GM06990 (cell line): Measurements from ENCODE around the gene TNPO1.
"Not testable (repeated sequence)": the region's sequence is repeated elsewhere in the genome, so short reads cannot be mapped to it uniquely, and the experiment has no call there.

Source experiments
- DNase-seq: peaks from one replicate; pipeline ENCODE4 v3.0.0-alpha.2; 2011; ENCODE audit not compliant: insufficient read length; ENCODE audit errors: extremely low read depth
- H3K27me3 ChIP-seq: replicated peaks from 2 replicates; pipeline ENCODE4 v1.6.0; 2011; ENCODE audit warnings: low read length; ENCODE audit not compliant: control insufficient read depth, insufficient read depth
- H3K36me3 ChIP-seq: 2 replicates; pipeline ENCODE4 v1.5.1; 2011; ENCODE audit warnings: low read length; ENCODE audit not compliant: control insufficient read depth, insufficient read depth
- H3K4me3 ChIP-seq: replicated peaks from 2 replicates; pipeline ENCODE4 v1.5.1; 2011; ENCODE audit warnings: low read depth, mild to moderate bottlenecking, control low read depth, low read length
- CTCF ChIP-seq: IDR thresholded peaks from 2 replicates; pipeline ENCODE4 v1.5.1; 2011; ENCODE audit warnings: low read length, control low read depth, mild to moderate bottlenecking, inconsistent platforms; ENCODE audit not compliant: insufficient read depth, poor library complexity, severe bottlenecking

The TNPO1 gene

GRCh38 chr5:72920690-72921502 is 104.4 kb downstream of the TNPO1 start:
- Histone ChIP-seq H3K4me3 (no peak overlapping the region), H3K36me3 (no peaks in the 10 kb centered on the region), H3K27me3 (no peaks in the 10 kb centered on the region)
- no peak for DNase-seq
- TF ChIP-seq CTCF, result no peak

- Histone ChIP-seq H3K27me3 (no peaks in the 10 kb centered on the region), H3K36me3 (no peaks in the 10 kb centered on the region), H3K4me3 (no peak overlapping the region)
- TF ChIP-seq CTCF, result no peak
- DNase-seq, result no peak
These were observed 105.4 kb downstream of the TNPO1 start for GRCh38 chr5:72921886-72922285.

- TF ChIP-seq CTCF, result no peak
- DNase-seq, result no peak
- Histone ChIP-seq H3K4me3 (no peak overlapping the region), H3K27me3 (no peaks in the 10 kb centered on the region), H3K36me3 (no peaks in the 10 kb centered on the region)
These were observed 106.0 kb downstream of the TNPO1 start for GRCh38 chr5:72922422-72922821.

DNA sequence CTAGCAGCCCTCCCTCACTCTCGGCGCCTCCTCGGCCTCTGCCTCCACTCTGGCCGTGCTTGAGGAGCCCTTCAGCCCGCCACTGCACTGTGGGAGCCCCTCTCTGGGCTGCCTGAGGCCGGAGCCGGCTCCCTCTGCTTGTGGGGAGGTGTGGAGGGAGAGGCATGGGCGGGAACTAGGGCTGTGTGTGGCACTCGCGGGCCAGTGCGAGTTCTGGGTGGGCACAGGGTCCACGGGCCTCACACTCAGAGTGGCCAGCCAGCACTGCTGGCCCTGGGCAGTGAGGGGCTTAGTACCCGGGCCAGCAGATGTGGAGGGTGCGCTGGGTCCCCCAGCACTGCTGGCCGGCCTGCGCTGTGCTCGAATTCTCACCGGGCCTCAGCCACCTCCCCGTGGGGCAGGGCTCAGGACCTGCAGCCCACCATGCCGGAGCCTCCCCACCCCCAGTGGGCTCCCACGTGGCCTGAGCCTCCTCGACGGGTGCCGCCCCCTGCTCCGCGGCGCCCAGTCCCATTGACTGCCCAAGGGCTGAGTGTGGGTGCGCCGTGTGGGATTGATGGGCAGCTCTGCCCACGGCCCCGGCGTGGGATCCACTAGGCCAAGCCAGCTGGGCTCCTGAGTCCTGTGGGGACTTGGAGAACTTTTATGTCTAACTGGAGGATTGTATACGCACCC is 109.0 kb downstream of the TNPO1 start:
- Histone ChIP-seq H3K4me3 (no peak overlapping the region), H3K36me3 (no peaks in the 10 kb centered on the region), H3K27me3 (no peaks in the 10 kb centered on the region)
- TF ChIP-seq CTCF, result no peak
- DNase-seq, result no peak

GRCh38 chr5:72932686-72933085 is 116.2 kb downstream of the TNPO1 start:
- not testable (repeated sequence) for DNase-seq, H3K27me3 ChIP-seq, H3K36me3 ChIP-seq, H3K4me3 ChIP-seq

DNA sequence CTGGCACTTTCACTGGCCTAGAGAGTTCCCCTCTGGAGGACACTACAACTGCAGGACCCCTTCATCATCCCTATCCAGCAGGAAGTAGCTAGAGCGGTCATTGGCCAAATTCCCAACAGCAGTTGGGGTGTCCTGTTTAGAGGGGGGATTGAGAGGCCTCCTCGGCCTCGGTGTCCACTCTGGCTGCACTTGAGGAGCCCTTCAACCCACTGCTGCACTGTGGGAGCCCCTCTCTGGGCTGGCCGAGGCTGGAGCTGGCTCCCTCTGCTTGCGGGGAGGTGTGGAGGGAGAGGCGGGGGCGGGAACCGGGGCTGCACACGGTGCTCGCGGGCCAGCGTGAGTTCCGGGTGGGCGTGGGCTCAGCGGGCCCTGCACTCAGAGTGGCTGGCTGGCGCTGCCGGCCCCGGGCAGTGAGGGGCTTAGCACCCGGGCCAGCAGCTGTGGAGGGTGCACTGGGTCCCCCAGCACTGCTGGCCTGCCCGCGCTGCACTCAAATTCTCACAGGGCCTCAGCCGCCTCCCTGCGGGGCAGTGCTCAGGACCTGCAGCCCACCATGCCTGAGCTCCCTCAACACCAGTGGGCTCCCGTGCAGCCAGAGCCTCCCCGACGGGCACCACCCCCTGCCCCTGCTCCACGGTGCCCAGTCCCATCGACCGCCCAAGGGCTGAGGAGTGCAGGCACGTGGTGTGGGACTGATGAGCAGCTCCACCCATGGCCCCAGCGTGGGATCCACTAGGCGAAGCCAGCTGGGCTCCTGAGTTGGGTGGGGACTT is 118.7 kb downstream of the TNPO1 start:
- not testable (repeated sequence) for H3K36me3 ChIP-seq, H3K27me3 ChIP-seq, H3K4me3 ChIP-seq, DNase-seq
